GM21717 (cell line): ENCODE data around the gene NPW.
"Not testable (repeated sequence)": the region's sequence is repeated elsewhere in the genome, so short reads cannot be mapped to it uniquely, and the experiment has no call there.

Experiments
- ATAC-seq: cut with Tn5 transposase; IDR thresholded peaks from one replicate; pipeline ENCODE4 v1.9.1; 2021; ENCODE audit warnings: mild to moderate bottlenecking, moderate library complexity; ENCODE audit not compliant: unreplicated experiment

Gene NPW

GRCh38 chr16:2019921-2020831 lies 591 bp downstream of the NPW start:
- ATAC-seq: no peak

GRCh38 chr16:2022723-2023091 lies 3.1 kb downstream of the NPW start:
- ATAC-seq: peak; percentile 19

DNA sequence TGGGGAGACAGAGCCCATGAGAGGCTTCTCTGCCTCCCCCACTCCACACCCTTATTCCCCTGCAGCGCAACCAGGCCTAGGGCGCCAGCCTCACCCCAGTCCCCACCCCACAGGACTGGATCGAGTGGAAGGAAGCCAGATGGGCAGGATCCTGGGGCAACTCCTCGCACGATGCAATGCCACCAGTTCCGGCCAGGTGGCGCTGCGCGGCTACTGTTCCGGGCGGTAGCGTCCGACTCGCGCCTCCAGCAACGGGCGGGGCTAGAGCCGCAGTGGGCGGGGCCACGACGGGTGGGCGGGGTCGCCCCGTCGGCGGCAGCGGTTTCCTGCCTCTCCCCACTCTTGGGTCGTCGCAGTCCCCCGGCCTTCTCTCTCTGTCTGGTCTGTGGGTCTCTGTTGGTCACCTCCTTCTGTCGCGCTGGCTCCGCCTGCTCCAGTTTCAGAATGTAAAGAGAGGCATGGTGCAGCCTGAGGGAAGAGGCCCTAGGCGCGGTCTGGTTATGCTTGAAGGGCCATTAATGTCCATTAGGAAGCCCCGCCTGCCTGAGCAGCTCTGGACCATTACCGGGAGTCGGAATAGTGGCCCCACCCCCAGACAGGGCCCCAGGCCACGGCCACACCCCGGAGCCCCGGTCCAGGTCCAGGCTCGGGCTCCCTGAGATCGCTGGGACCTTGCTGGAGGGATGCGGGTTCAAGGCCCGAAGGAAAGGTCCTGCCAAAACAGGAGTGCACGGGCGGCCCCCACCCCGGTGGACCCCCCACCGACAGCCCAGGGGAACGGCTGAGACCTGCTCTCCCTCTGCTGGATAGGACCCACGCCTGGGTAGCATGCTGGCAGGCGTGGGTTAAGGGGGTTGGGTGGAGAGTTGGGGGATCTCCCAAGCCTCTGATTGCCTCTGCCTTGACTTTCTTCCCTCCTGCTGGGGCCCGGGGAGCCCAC lies 3.8 kb downstream of the NPW start:
- ATAC-seq: peak; percentile 74

GRCh38 chr16:2024032-2024420 lies 4.4 kb downstream of the NPW start:
- no peak for ATAC-seq

- ATAC-seq: no peak
Measured at GRCh38 chr16:2025251-2025650, 5.7 kb downstream of the NPW start.

DNA sequence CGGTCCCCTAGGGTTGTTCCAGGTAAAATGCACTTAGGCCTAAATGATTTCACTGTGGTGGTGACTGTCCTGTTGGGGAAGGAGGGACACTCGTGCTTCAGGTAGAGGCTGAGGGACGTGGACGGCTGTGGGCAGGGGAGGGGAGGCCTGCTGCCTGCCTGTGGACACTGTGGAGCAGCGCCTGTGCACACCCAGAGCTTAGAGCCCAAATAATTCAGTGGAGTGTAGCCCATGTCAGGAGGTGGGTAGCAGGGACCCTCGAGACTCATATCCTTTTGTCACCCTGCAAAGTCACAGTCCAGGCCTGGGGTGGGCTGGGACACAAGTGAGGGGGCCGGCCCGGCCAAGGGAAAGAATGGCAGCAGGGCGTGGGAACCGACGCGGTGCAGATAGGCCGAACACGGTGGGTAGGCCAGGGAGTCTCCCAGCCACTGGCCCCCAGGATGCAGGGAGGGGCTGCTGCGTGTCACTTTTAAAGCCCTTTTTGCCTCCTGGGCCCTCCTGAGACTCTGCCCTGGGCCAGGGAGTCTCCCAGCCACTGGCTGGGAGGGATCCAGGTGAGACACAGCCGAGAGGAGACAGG lies 6.4 kb downstream of the NPW start:
- ATAC-seq: no peak

DNA sequence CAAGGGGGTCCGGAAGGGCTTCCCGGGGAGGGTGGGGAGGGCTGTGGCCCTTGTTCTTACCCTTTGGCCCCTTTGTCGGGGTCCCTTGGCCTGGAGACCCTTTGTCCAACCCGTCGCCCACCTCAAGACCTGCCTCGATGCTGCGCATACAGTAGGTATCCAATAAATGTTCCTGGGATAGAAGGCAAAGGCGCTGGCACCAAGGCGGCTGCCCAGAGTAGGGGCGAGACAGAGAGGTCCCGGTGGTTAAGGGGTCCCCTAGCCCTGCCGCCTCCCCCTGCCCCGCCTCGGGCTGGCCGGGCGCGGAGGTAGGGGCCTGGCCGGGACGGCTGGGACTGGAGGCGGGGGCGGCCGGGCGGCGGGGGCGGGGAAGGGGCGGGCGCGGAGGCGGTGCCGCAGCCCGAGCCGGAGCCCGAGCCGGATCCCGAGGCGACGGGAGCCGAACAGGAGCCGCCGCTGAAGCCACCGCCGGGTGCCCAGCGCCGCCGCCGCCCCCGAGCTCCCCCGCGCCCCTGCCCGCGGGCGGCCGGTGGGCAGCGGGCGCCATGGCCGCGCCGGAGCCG lies 7.0 kb downstream of the NPW start, which contains the start of gene NHERF2:
Gene NHERF2 (plus strand): TSS at position 442 of the 563 bp plus-strand sequence. CDS start 104 bp downstream, at position 546.
- no peak for ATAC-seq

GRCh38 chr16:2027024-2028010 lies 7.7 kb downstream of the NPW start:
- no peak for ATAC-seq

GRCh38 chr16:2028146-2028545 lies 8.6 kb downstream of the NPW start:
- ATAC-seq: no peak

DNA sequence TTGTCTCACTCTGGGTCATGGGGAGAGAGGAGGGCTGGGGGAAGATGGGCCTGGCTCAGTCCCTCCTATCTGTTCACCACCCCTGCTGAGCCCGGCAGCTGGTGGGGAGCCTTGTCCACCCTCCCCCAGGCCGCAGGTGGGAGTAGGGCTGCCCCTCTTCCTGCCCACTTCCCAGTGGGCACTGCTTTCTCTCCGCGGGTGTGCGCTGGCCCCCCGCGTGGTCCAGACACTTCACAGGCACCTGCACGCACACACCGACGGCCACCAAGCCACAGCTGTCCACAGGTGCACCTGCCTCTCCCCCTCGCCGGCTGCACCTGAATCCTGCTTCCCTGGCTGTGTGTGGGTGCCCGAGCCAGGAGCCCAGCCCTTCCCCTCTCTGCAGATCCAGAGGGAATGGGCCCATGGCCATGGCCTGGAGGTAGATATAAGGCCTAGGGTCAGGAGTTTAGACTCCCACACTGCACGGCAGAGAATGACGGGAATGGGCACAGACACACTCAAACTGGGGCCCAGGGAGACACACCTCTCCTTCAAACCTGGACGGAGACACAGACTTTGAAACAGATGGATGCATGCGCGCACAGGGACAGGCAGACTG lies 9.1 kb downstream of the NPW start:
- ATAC-seq: no peak

DNA sequence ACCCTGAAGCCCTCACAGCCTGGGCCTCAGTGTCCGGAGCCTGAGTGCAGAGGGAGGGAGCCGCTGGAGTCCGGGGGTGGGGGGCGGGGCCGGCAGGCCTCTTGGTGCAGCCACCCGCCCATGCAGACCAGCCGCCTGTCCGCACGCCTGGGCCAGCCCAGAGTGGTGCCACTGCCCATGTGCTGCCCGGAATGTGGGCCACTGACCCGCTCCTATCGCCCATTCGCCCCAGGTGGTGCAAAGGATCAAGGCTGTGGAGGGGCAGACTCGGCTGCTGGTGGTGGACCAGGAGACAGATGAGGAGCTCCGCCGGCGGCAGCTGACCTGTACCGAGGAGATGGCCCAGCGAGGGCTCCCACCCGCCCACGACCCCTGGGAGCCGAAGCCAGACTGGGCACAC lies 9.8 kb downstream of the NPW start:
- no peak for ATAC-seq

- ATAC-seq: no peak
Measured at GRCh38 chr16:2030036-2030435, 10.5 kb downstream of the NPW start.

DNA sequence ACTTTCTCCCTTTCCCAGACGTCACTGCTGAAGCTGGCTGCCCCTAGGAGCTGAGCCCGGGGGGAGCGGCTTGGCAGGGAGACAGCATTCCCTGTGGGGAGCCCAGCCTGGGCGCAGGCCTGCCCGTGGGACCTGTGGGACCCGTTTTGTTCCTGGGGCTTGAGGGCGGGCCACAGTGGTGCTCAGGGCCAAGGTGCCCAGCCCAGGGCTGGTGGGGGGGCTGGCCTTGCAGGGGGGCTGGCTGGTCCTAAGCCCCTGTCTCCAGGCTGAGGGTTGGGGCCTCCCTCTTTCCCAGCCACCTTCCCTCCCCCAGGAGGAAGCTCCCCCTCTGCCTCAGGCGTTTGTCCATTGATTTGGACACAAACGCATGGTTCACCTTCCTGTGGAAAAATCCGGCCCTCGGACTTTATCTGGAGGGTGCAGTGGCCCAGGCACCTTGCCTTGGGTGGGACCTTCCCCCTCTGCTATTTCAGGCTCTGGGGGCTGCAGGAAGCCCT lies 11.5 kb downstream of the NPW start:
- no peak for ATAC-seq

DNA sequence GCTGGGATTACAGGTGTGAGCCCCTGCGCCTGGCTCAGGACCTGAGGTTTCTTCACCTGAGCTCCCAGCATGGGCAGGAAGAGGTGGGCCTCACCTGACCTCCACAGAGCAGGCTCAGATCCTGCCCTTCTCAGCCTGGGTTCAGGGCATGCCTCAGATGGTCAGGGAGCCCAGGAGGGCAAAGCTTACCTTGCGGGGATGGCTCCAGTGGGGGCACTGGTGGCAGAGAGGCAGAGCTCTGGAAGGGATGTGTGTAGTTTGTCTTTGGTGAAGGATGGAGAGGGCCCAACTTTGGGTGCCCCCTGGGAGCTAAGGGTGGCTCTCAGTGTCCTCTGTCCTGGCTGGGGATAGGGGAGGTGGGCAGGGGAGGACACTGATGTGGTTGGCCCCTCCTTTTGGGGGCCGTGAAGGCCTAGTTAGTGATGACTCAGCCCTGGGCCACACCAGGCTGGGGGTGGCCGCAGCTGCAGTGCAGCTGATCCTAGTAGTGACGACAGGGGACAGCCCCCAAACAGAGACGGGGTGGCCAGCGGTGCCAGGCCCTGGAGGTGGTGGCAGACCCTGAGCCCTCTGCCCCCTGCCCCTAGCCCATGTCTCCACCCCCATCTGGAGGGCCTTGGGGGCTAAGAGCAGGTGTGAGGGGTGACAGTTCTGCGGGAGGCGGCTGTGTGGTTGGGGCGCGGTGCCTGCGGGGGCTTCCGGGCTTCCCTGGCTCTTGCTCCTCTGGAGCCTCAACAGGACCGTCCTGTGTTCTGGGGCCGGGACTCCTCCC lies 12.9 kb downstream of the NPW start:
- no peak for ATAC-seq

DNA sequence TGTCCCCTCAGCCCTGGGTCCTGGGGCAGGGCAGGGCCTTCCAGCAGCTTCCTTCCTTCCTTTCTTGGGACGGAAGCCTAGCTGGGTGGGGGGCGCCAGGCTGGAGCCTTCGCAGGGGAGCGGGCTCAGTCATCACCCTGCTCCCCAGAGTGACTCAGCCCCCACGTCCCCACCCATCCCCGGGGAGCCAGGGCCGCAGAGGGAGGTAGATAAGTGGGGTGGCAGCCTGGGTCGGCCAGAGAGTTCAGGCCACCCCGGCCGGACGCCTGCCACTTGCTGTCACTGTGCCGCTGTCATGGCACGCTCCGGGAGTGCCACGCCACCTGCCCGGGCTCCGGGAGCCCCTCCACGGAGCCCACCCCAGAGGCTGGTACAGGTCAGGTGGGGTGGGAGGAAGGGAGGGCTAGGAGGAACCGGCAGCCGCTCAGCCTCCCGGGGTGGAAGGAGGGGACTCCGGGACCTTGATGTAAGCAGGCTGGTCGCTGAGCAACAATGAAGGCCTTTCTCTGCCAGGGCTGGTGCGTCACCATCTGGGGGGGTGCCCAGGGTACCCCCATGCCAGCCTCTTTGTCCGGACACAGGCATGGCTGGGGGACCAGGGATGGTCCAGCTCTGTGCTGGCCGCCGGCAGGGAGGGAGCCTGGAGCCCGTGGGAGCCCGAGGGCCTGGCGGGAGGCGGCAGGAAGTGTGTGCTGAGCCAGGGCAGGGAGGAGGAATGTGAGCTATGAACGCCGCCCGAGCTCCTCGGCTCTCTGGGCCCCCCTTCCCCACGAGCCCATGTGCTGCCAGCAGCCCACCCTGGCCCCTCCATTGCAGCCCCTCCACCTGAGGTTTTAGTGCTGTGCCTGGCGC lies 13.7 kb downstream of the NPW start:
- no peak for ATAC-seq

- not testable (repeated sequence) for ATAC-seq
Measured at GRCh38 chr16:2033909-2034695, 14.5 kb downstream of the NPW start.
